Lower leg skin (tissue), 3 donors: ENCODE data around the gene LMNB1.

ENCODE experiments used
- POLR2A ChIP-seq, 2 donors: fragments of 450-650 bp; IDR thresholded peaks; one replicate each; pipeline ENCODE4 v1.6.1; 2016 to 2017; ENCODE audit warnings: antibody characterized with exemption in 2 of 2, mild to moderate bottlenecking in 1 of 2, moderate library complexity in 1 of 2
- TF ChIP-seq, protein P1 (sequence below), 3 donors: fragments of 450-650 bp; IDR thresholded peaks; one replicate each; pipeline ENCODE4 v1.5.1; 2016; ENCODE audit warnings: antibody characterized with exemption in 3 of 3, mild to moderate bottlenecking in 3 of 3, moderate library complexity in 2 of 3

GRCh38 chr5:126780165-126780827 is 3.4 kb downstream of the LMNB1 start:
- TF ChIP-seq, protein P1, sequence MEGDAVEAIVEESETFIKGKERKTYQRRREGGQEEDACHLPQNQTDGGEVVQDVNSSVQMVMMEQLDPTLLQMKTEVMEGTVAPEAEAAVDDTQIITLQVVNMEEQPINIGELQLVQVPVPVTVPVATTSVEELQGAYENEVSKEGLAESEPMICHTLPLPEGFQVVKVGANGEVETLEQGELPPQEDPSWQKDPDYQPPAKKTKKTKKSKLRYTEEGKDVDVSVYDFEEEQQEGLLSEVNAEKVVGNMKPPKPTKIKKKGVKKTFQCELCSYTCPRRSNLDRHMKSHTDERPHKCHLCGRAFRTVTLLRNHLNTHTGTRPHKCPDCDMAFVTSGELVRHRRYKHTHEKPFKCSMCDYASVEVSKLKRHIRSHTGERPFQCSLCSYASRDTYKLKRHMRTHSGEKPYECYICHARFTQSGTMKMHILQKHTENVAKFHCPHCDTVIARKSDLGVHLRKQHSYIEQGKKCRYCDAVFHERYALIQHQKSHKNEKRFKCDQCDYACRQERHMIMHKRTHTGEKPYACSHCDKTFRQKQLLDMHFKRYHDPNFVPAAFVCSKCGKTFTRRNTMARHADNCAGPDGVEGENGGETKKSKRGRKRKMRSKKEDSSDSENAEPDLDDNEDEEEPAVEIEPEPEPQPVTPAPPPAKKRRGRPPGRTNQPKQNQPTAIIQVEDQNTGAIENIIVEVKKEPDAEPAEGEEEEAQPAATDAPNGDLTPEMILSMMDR (IDR thresholded peaks at IDR 0.05) = no peak
- no peak for TF ChIP-seq POLR2A (IDR thresholded peaks at IDR 0.05)
